ENCODE data around the gene PIF1. TPM values are rescaled to one million over a fixed set of nuclear protein-coding genes. Genes with fewer than 3 reads are reported as not detected.

The PIF1 gene
- total RNA-seq, 3 donors from 2014 or later (not counting 1 experiment from before 2014, with no cell fraction given): 6.2 to 23.9 (median 9.7) TPM

DNA sequence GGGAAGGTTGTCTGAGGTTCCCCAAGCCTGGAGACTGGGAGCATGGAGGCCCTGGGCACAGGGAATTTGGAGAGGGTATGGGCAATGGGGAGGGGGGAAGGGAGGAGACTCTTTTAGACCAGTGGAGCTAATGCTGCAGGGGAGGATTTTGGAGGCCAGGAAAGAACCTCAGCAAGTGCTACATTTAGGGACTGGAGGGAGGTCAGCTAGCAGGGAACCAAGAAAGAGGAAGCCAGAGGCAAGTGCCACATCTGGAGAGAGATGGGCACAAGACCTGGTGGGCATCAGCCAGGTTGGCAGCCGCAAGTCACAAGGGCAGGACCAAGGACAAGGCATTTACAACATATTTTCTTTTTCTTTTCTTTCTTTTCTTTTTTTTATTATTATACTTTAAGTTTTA lies 37.0 kb upstream of the PIF1 start:
- Histone ChIP-seq H3K27ac (ENCODE audit: low read length) (no peak overlapping the region), H3K4me1 (ENCODE audit: control insufficient read depth, insufficient read depth, low read length) (peaks cover 17% of the 10 kb centered on the region), H3K36me3 (ENCODE audit: control insufficient read depth, insufficient read depth, low read length) (peaks cover 73% of the 10 kb centered on the region), H3K9me3 (ENCODE audit: control insufficient read depth, insufficient read depth, low read length) (no peaks in the 10 kb centered on the region), H3K4me3 (ENCODE audit: low read length) (no peak overlapping the region), H3K27me3 (ENCODE audit: control insufficient read depth, insufficient read depth, low read length) (no peaks in the 10 kb centered on the region)
- intact Hi-C loops (cut with micrococcal nuclease): no loop called here
- H3K4me3 Mint-ChIP-seq: no peak overlapping the region
- ATAC-seq (no peak), DNase-seq (no peak)
- H3K36me3 Mint-ChIP-seq: no peaks in the 10 kb centered on the region
- 100% methylated on average over 1 of the region's 1 CpG for WGBS (ENCODE audit: insufficient coverage)
- TF ChIP-seq, protein P1, sequence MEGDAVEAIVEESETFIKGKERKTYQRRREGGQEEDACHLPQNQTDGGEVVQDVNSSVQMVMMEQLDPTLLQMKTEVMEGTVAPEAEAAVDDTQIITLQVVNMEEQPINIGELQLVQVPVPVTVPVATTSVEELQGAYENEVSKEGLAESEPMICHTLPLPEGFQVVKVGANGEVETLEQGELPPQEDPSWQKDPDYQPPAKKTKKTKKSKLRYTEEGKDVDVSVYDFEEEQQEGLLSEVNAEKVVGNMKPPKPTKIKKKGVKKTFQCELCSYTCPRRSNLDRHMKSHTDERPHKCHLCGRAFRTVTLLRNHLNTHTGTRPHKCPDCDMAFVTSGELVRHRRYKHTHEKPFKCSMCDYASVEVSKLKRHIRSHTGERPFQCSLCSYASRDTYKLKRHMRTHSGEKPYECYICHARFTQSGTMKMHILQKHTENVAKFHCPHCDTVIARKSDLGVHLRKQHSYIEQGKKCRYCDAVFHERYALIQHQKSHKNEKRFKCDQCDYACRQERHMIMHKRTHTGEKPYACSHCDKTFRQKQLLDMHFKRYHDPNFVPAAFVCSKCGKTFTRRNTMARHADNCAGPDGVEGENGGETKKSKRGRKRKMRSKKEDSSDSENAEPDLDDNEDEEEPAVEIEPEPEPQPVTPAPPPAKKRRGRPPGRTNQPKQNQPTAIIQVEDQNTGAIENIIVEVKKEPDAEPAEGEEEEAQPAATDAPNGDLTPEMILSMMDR (IDR thresholded peaks at IDR 0.05): no peak
- H3K4me1 Mint-ChIP-seq: peaks cover 23 to 57% of the 10 kb centered on the region in 2 donors
- peak overlapping the region; percentile 21 to 79 for H3K27ac Mint-ChIP-seq
- no peaks in the 10 kb centered on the region for H3K27me3 Mint-ChIP-seq (ENCODE audit: low read depth in 2 of 2)
- no peaks in the 10 kb centered on the region for H3K9me3 Mint-ChIP-seq

DNA sequence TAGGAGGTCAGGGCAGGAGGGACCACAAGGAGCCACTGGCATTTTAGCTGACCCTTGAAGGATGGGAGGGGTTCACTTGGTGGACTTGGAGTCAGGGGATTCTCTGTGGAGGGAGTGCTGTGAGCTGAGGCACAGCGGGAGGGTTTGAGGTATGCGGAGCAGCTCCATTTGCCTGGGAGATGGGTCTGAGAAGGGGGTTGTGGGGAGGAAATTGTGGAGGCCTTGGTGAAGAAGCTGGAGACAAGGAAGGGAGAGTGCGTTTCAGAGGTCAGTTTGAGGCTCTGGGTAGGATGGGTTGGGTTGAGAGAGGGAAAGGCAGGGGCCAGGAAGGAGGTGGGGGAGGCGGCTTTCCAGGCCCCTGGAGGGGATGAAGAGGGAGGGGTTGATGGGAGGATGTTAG lies 36.5 kb upstream of the PIF1 start:
- Histone ChIP-seq H3K27me3 (ENCODE audit: control insufficient read depth, insufficient read depth, low read length) (no peaks in the 10 kb centered on the region), H3K27ac (ENCODE audit: low read length) (no peak overlapping the region), H3K4me3 (ENCODE audit: low read length) (no peak overlapping the region), H3K36me3 (ENCODE audit: control insufficient read depth, insufficient read depth, low read length) (peaks cover 70% of the 10 kb centered on the region), H3K4me1 (ENCODE audit: control insufficient read depth, insufficient read depth, low read length) (peaks cover 22% of the 10 kb centered on the region), H3K9me3 (ENCODE audit: control insufficient read depth, insufficient read depth, low read length) (no peaks in the 10 kb centered on the region)
- Mint-ChIP-seq H3K36me3 (no peaks in the 10 kb centered on the region), H3K4me3 (no peak overlapping the region), H3K9me3 (no peaks in the 10 kb centered on the region), H3K27me3 (ENCODE audit: low read depth in 2 of 2) (no peaks in the 10 kb centered on the region), H3K4me1 (peaks cover 28 to 57% of the 10 kb centered on the region in 2 donors), H3K27ac (peak overlapping the region; percentile 21 to 79)
- 96% methylated on average over 4 of the region's 4 CpGs for WGBS (ENCODE audit: insufficient coverage)
- DNase-seq (no peak), ATAC-seq (no peak)
- intact Hi-C loops (cut with micrococcal nuclease): no loop called here
- TF ChIP-seq, protein P1 (IDR thresholded peaks at IDR 0.05): no peak

DNA sequence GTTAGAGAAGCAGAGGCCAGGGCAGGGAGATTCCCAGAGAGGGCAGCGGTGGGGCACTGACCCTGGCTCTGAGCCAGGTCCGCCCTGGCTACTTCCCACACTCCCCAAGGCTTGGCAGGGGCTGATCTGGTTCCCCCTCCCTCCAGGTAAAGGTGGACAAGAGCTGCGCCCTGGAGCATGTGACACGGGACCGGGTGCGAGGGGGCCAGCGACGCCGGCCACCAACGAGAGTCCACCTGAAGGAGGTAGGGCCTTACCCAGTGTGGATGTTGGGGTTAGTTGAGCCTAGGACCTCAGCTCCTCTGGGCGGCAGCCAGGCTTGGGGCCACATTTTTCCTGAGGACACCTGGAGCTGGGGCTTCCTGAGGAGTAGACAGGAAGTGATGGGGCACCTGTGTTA lies 35.9 kb upstream of the PIF1 start:
- TF ChIP-seq, protein P1 (IDR thresholded peaks at IDR 0.05): no peak
- 98% methylated on average over 11 of the region's 11 CpGs for whole genome bisulfite sequencing (ENCODE audit: insufficient coverage)
- Histone ChIP-seq H3K27ac (ENCODE audit: low read length) (no peak overlapping the region), H3K27me3 (ENCODE audit: control insufficient read depth, insufficient read depth, low read length) (no peaks in the 10 kb centered on the region), H3K4me3 (ENCODE audit: low read length) (no peak overlapping the region), H3K9me3 (ENCODE audit: control insufficient read depth, insufficient read depth, low read length) (no peaks in the 10 kb centered on the region), H3K4me1 (ENCODE audit: control insufficient read depth, insufficient read depth, low read length) (peaks cover 28% of the 10 kb centered on the region), H3K36me3 (ENCODE audit: control insufficient read depth, insufficient read depth, low read length) (peaks cover 68% of the 10 kb centered on the region)
- no peaks in the 10 kb centered on the region for H3K36me3 Mint-ChIP-seq
- no peak for ATAC-seq
- peak overlapping the region; percentile 21 to 79 for H3K27ac Mint-ChIP-seq
- H3K27me3 Mint-ChIP-seq (ENCODE audit: low read depth in 2 of 2): no peaks in the 10 kb centered on the region
- DNase-seq: no peak
- intact Hi-C loops (cut with micrococcal nuclease): no loop called here
- no peaks in the 10 kb centered on the region for H3K9me3 Mint-ChIP-seq
- peaks cover 34 to 59% of the 10 kb centered on the region in 2 donors for H3K4me1 Mint-ChIP-seq
- H3K4me3 Mint-ChIP-seq: no peak overlapping the region

DNA sequence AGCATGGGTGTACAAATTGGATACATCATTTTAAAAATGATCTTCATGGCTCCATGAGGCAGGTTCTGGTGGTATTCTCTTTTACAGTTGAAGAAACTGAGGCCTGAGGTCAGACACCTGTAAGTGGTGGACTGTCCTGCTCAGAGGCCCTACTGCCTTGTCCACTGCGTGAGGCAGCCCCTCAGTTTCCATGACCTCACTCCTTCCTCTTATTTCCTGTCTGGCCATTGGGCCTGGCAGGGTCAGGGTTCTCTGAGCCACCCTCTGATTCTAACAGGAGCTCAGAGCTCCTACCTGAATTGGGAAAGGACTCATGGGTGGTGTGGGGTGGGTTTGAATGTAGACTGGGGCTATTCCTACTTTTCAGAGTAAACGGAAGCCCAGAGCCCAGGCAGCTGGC lies 33.8 kb upstream of the PIF1 start:
- H3K27ac Mint-ChIP-seq: peak overlapping the region; percentile 84
- H3K4me3 ChIP-seq (ENCODE audit: low read length): no peak overlapping the region
- intact Hi-C loops (cut with micrococcal nuclease): no loop called here
- DNase-seq (no peak), ATAC-seq (no peak)
- H3K4me1 Mint-ChIP-seq: peaks cover 52 to 72% of the 10 kb centered on the region in 2 donors
- no peak overlapping the region for H3K27ac ChIP-seq (ENCODE audit: low read length)
- peak overlapping the region; percentile 68 for H3K4me3 Mint-ChIP-seq
- no peaks in the 10 kb centered on the region for H3K27me3 Mint-ChIP-seq (ENCODE audit: low read depth in 2 of 2)
- 87% methylated on average over 2 of the region's 2 CpGs for WGBS (ENCODE audit: insufficient coverage)
- TF ChIP-seq, protein P1 (IDR thresholded peaks at IDR 0.05): no peak
- peaks cover 49% of the 10 kb centered on the region for H3K4me1 ChIP-seq (ENCODE audit: control insufficient read depth, insufficient read depth, low read length)
- H3K27me3 ChIP-seq (ENCODE audit: control insufficient read depth, insufficient read depth, low read length): no peaks in the 10 kb centered on the region
- peaks cover 67% of the 10 kb centered on the region for H3K36me3 ChIP-seq (ENCODE audit: control insufficient read depth, insufficient read depth, low read length)
- H3K9me3 ChIP-seq (ENCODE audit: control insufficient read depth, insufficient read depth, low read length): no peaks in the 10 kb centered on the region
- H3K9me3 Mint-ChIP-seq: no peaks in the 10 kb centered on the region
- no peaks in the 10 kb centered on the region for H3K36me3 Mint-ChIP-seq

All from natural killer cell (primary cell).